RWPE2 (cell line): ENCODE results near the gene CYB5R3.
"Not testable (repeated sequence)": the region's sequence is repeated elsewhere in the genome, so short reads cannot be mapped to it uniquely, and the experiment has no call there.

ENCODE experiments used
- ATAC-seq: fragments of 200-7000 bp; cut with Tn5 transposase; 3 replicates; pipeline ENCODE4 v1.9.1; 2021; ENCODE audit warnings: low read depth
- DNase-seq: peaks from one replicate; pipeline ENCODE4 v3.0.0-alpha.2; 2020; ENCODE audit warnings: low spot score
- H3K27ac ChIP-seq: fragments of 450-650 bp; 2 replicates; pipeline ENCODE4 v1.5.1; 2017; ENCODE audit warnings: mild to moderate bottlenecking; ENCODE audit not compliant: poor library complexity, severe bottlenecking
- H3K27me3 ChIP-seq: fragments of 250-450 bp; sonication (Bioruptor Pico); 2 replicates; pipeline ENCODE4 v1.5.1; 2021; ENCODE audit warnings: mild to moderate bottlenecking, moderate library complexity; ENCODE audit not compliant: insufficient read depth, poor library complexity, severe bottlenecking
- H3K36me3 ChIP-seq: fragments of 250-450 bp; sonication (Bioruptor Pico); 2 replicates; pipeline ENCODE4 v1.5.1; 2020; ENCODE audit warnings: low read depth, mild to moderate bottlenecking, moderate library complexity
- H3K4me1 ChIP-seq: fragments of 250-450 bp; sonication (Bioruptor Pico); 2 replicates; pipeline ENCODE4 v1.5.1; 2021; ENCODE audit warnings: mild to moderate bottlenecking, moderate library complexity; ENCODE audit not compliant: insufficient read depth, poor library complexity, severe bottlenecking
- H3K4me3 ChIP-seq: fragments of 250-450 bp; sonication (Bioruptor Pico); 2 replicates; pipeline ENCODE4 v1.5.1; 2021; ENCODE audit warnings: mild to moderate bottlenecking, moderate library complexity; ENCODE audit not compliant: severe bottlenecking
- H3K9me3 ChIP-seq: fragments of 250-450 bp; sonication (Bioruptor Pico); 2 replicates; pipeline ENCODE4 v1.5.1; 2021; ENCODE audit warnings: mild to moderate bottlenecking, moderate library complexity; ENCODE audit not compliant: severe bottlenecking

The CYB5R3 gene

GRCh38 chr22:42574046-42574445 lies 75.1 kb downstream of the CYB5R3 start:
- DNase-seq, H3K4me1 ChIP-seq, H3K27ac ChIP-seq, H3K9me3 ChIP-seq, H3K4me3 ChIP-seq, H3K27me3 ChIP-seq: not testable (repeated sequence)
- H3K36me3 ChIP-seq, result peaks cover 23% of the 10 kb centered on the region
- 0 out of 3 replicates have a peak, but pooled peaks have one; percentile 18 for ATAC-seq

GRCh38 chr22:42571068-42571467 lies 78.1 kb downstream of the CYB5R3 start:
- not testable (repeated sequence) for DNase-seq, H3K27me3 ChIP-seq, H3K4me1 ChIP-seq, H3K9me3 ChIP-seq, ATAC-seq, H3K27ac ChIP-seq, H3K4me3 ChIP-seq
- peaks cover 10% of the 10 kb centered on the region; the same call in 1 of the 2 replicates for H3K36me3 ChIP-seq

GRCh38 chr22:42570580-42570979 lies 78.6 kb downstream of the CYB5R3 start:
- H3K4me3 ChIP-seq, H3K9me3 ChIP-seq: not testable (repeated sequence)

GRCh38 chr22:42567950-42568349 lies 81.2 kb downstream of the CYB5R3 start:
- not testable (repeated sequence) for DNase-seq, H3K4me1 ChIP-seq, H3K4me3 ChIP-seq, H3K27me3 ChIP-seq, H3K36me3 ChIP-seq, H3K9me3 ChIP-seq, ATAC-seq, H3K27ac ChIP-seq

More at GRCh38 chr22:42570580-42570979, 78.6 kb downstream of the CYB5R3 start:
- H3K27ac ChIP-seq, DNase-seq, H3K27me3 ChIP-seq, H3K4me1 ChIP-seq: not testable (repeated sequence)
- H3K36me3 ChIP-seq, result peaks cover 10% of the 10 kb centered on the region; the same call in 1 of the 2 replicates
- peak; percentile 13; the same call in 1 of the 3 replicates for ATAC-seq
